ENCODE data around the gene KIRREL3. TPM values are rescaled to one million over a fixed set of nuclear protein-coding genes. Genes with fewer than 3 reads are reported as not detected.

KIRREL3 gene
- total and polyA plus RNA-seq, 7 experiments from 2014 or later = not detected

DNA sequence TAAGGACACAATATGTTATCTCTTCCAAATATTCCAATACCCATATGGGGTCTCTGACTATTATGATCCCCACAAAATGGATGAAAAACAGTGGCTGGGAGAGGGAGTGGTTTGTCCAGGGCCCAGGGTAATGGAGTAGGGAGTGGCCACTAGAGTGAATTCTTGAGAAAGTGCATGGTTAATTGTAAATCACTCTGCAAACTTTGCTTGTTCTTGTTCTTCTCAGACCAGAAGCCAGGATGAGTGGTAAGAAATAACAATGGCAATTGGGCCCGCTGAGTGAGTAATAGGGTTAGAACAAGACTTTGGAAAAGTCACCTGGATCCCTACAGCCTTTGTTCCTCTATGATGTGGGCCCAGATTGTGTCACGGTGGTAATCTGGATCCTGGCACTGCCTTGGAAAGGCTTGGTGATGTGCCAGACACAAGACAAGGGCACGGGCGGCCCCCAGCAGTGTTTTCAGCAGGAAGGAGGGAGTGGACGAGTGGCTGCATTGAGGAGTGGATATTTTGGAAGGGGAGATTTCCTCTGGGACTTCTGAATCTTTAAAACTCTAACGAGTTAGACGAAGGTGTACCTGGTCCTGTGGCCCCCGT lies 18.2 kb upstream of the KIRREL3 start:
- no peak overlapping the region for H3K27ac Mint-ChIP-seq

DNA sequence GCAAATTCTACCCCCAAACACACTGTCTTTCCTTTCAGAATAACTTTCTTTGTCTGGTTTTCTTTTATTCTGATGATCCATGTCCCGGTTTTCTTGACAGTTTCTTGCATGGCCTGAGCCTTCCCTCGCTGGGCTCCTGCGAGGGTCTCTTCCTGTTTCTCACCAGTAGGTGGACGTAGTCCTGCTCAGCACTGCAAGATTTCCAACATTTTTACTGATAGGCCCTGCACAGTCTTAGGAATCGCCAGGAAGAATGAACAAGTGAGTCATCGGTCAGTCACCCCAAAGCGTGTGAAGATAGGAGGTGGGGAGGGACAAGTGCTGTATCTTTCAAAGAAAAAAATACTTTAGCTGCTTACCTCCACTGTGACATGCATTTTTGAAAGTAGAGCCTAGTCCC lies 16.9 kb upstream of the KIRREL3 start:
- POLR2A ChIA-PET = no interaction called here
- Mint-ChIP-seq H3K4me1 (no peaks in the 10 kb centered on the region), H3K27me3 (peaks cover 0 to 37% (median 22%) of the 10 kb centered on the region in 5 donors), H3K4me3 (no peak overlapping the region), H3K9me3 (peaks cover 0 to 6% (median 0%) of the 10 kb centered on the region in 11 donors), H3K27ac (no peak overlapping the region), H3K36me3 (no peaks in the 10 kb centered on the region)
- H3K27ac ChIP-seq (ENCODE audit: low read depth, low read length) = no peak overlapping the region
- no peak overlapping the region for H3K4me3 ChIP-seq (ENCODE audit: low read length)
- H3K9me3 ChIP-seq (ENCODE audit: control insufficient read depth in 2 of 3, low read length in 3 of 3) = no peaks in the 10 kb centered on the region
- no peaks in the 10 kb centered on the region for H3K4me1 ChIP-seq (ENCODE audit: control insufficient read depth in 2 of 2, insufficient read depth in 2 of 2, low read length in 2 of 2)
- intact Hi-C loops (cut with micrococcal nuclease) = no loop called here
- CTCF ChIA-PET = no interaction called here
- DNase-seq = no peak
- H3K36me3 ChIP-seq (ENCODE audit: control insufficient read depth in 2 of 3, insufficient read depth in 3 of 3, low read length in 3 of 3) = no peaks in the 10 kb centered on the region
- ATAC-seq = no peak
- no peaks in the 10 kb centered on the region for H3K27me3 ChIP-seq (ENCODE audit: control insufficient read depth in 2 of 2, insufficient read depth in 2 of 2, low read length in 2 of 2)

More for the DNA sequence above, 18.2 kb upstream of the KIRREL3 start:
- H3K9me3 ChIP-seq (ENCODE audit: control insufficient read depth in 2 of 3, low read length in 3 of 3) = no peaks in the 10 kb centered on the region
- H3K36me3 ChIP-seq (ENCODE audit: control insufficient read depth in 2 of 3, insufficient read depth in 3 of 3, low read length in 3 of 3) = no peaks in the 10 kb centered on the region
- ChIA-PET CTCF (no interaction called here), POLR2A (no interaction called here)
- ATAC-seq = no peak
- no peak overlapping the region for H3K4me3 Mint-ChIP-seq
- no peak for DNase-seq
- no peaks in the 10 kb centered on the region for H3K4me1 ChIP-seq (ENCODE audit: control insufficient read depth in 2 of 2, insufficient read depth in 2 of 2, low read length in 2 of 2)
- no peak overlapping the region for H3K27ac ChIP-seq (ENCODE audit: low read depth, low read length)
- no peaks in the 10 kb centered on the region for H3K4me1 Mint-ChIP-seq
- H3K9me3 Mint-ChIP-seq = peaks cover 0 to 3% (median 0%) of the 10 kb centered on the region in 11 donors
- H3K27me3 ChIP-seq (ENCODE audit: control insufficient read depth in 2 of 2, insufficient read depth in 2 of 2, low read length in 2 of 2) = no peaks in the 10 kb centered on the region
- intact Hi-C loops (cut with micrococcal nuclease) = no loop called here
- H3K27me3 Mint-ChIP-seq = peaks cover 0 to 32% (median 15%) of the 10 kb centered on the region in 5 donors
- no peaks in the 10 kb centered on the region for H3K36me3 Mint-ChIP-seq
- H3K4me3 ChIP-seq (ENCODE audit: low read length) = no peak overlapping the region

DNA sequence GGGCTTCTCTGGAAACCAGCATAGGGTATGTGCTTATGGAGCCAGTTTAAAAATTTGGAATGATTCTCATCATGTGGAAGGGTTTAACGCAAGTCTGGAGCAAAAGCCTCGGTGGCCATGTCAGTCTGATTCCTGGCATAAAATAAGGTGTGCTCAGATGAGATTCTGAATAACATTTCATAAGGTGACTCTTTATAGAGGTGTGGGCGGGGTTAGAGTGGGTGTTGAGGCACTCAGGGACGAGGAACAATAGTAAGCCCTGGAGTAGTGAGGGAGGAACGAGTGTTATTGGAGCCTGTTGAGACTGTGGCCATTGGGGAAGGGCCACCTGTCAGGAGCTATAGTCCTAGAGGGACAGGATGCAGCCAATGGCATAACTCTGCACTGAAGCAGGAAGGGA lies 13.0 kb upstream of the KIRREL3 start:
- CTCF ChIA-PET = no interaction called here
- Histone ChIP-seq H3K4me1 (ENCODE audit: control insufficient read depth in 2 of 2, insufficient read depth in 2 of 2, low read length in 2 of 2) (no peaks in the 10 kb centered on the region), H3K4me3 (ENCODE audit: low read length) (no peak overlapping the region), H3K27ac (ENCODE audit: low read depth, low read length) (no peak overlapping the region), H3K36me3 (ENCODE audit: control insufficient read depth in 2 of 3, insufficient read depth in 3 of 3, low read length in 3 of 3) (no peaks in the 10 kb centered on the region), H3K27me3 (ENCODE audit: control insufficient read depth in 2 of 2, insufficient read depth in 2 of 2, low read length in 2 of 2) (no peaks in the 10 kb centered on the region), H3K9me3 (ENCODE audit: control insufficient read depth in 2 of 3, low read length in 3 of 3) (no peaks in the 10 kb centered on the region)
- intact Hi-C loops (cut with micrococcal nuclease) = no loop called here
- Mint-ChIP-seq H3K36me3 (no peaks in the 10 kb centered on the region), H3K4me3 (no peak overlapping the region), H3K4me1 (no peaks in the 10 kb centered on the region), H3K27ac (no peak overlapping the region), H3K27me3 (peaks cover 2 to 45% (median 30%) of the 10 kb centered on the region in 5 donors), H3K9me3 (peaks cover 0 to 3% (median 0%) of the 10 kb centered on the region in 11 donors)
- no peak for ATAC-seq
- POLR2A ChIA-PET = no interaction called here
- DNase-seq = no peak

DNA sequence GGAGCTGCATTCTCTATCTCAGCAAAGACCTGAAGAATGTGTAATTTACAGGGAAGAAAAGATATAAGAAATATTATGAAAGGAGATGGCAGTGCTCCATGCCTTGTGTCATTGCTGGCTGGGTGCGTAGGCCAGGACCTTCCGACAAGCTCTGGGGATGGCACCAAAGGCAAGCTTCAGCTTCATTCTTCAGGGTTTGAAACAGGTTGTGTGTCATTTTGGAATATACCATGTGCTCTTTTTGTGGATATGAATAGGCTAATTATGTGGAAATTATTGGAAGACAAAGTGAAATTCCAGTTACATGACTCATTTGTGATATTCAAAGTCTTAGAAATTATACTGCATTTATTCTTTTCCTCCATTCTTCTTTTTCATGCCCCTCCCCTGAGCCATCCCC lies 5.7 kb upstream of the KIRREL3 start:
- Mint-ChIP-seq H3K27ac (no peak overlapping the region), H3K4me1 (peaks cover 0 to 4% (median 0%) of the 10 kb centered on the region in 7 donors), H3K36me3 (no peaks in the 10 kb centered on the region), H3K27me3 (peaks cover 25 to 83% (median 46%) of the 10 kb centered on the region in 5 donors), H3K4me3 (no peak overlapping the region), H3K9me3 (peaks cover 0 to 3% (median 0%) of the 10 kb centered on the region in 11 donors)
- CTCF ChIA-PET = no interaction called here
- H3K4me1 ChIP-seq (ENCODE audit: control insufficient read depth in 2 of 2, insufficient read depth in 2 of 2, low read length in 2 of 2) = no peaks in the 10 kb centered on the region
- peaks cover 0 to 7% of the 10 kb centered on the region in 2 donors for H3K27me3 ChIP-seq (ENCODE audit: control insufficient read depth in 2 of 2, insufficient read depth in 2 of 2, low read length in 2 of 2)
- H3K36me3 ChIP-seq (ENCODE audit: control insufficient read depth in 2 of 3, insufficient read depth in 3 of 3, low read length in 3 of 3) = no peaks in the 10 kb centered on the region
- H3K4me3 ChIP-seq (ENCODE audit: low read length) = no peak overlapping the region
- ATAC-seq (no peak), DNase-seq (no peak)
- intact Hi-C loops (cut with micrococcal nuclease) = no loop called here
- no peak overlapping the region for H3K27ac ChIP-seq (ENCODE audit: low read depth, low read length)
- POLR2A ChIA-PET = no interaction called here
- H3K9me3 ChIP-seq (ENCODE audit: control insufficient read depth in 2 of 3, low read length in 3 of 3) = no peaks in the 10 kb centered on the region

DNA sequence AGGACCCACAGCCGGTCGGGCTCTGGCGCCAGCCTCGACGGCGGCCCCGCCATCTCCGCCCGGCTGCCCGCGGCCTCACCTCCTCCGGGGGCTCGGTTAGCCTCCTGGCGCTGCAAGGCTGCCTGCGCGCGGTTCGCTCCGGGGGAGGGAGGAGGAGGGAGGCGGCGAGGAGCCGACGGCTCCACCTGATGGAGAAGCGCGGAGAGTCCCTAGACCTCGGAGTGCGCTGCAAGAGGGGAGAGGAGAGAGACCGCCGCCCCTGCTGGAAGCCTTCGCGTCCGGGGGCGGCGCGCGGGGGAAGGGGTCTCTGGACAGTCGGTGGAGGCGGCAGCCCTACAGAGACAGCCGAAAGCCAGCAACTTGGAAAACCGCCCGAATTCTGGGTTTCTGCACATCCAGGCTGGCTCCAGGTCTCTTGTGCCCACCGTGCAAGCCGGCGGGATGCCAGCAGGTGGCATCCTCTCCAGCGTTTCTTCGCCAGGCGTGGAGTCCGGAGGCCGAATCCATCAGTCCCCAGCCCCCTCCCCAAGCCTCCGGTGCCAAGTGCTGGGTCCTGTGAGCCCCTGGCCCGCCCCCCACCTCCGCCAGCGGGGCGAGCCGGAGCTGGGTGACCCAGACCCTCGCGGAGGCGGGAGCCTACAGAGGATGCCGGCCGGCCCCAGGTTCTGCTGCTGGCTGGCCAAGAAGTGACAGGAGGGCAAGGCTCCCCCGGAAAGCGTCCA lies 2.9 kb upstream of the KIRREL3 start:
- Mint-ChIP-seq H3K4me3 (no peak overlapping the region), H3K27ac (no peak overlapping the region), H3K27me3 (peaks cover 25 to 61% (median 33%) of the 10 kb centered on the region in 5 donors), H3K4me1 (peaks cover 0 to 4% (median 0%) of the 10 kb centered on the region in 7 donors), H3K36me3 (no peaks in the 10 kb centered on the region), H3K9me3 (peaks cover 0 to 3% (median 0%) of the 10 kb centered on the region in 11 donors)
- intact Hi-C loops (cut with micrococcal nuclease) = no loop called here
- Histone ChIP-seq H3K9me3 (ENCODE audit: control insufficient read depth in 2 of 3, low read length in 3 of 3) (no peaks in the 10 kb centered on the region), H3K27me3 (ENCODE audit: control insufficient read depth in 2 of 2, insufficient read depth in 2 of 2, low read length in 2 of 2) (peaks cover 0 to 7% of the 10 kb centered on the region in 2 donors), H3K4me1 (ENCODE audit: control insufficient read depth in 2 of 2, insufficient read depth in 2 of 2, low read length in 2 of 2) (no peaks in the 10 kb centered on the region), H3K27ac (ENCODE audit: low read depth, low read length) (no peak overlapping the region), H3K36me3 (ENCODE audit: control insufficient read depth in 2 of 3, insufficient read depth in 3 of 3, low read length in 3 of 3) (no peaks in the 10 kb centered on the region), H3K4me3 (ENCODE audit: low read length) (no peak overlapping the region)
- ChIA-PET POLR2A (no interaction called here), CTCF (no interaction called here)
- ATAC-seq = no peak
- no peak for DNase-seq

DNA sequence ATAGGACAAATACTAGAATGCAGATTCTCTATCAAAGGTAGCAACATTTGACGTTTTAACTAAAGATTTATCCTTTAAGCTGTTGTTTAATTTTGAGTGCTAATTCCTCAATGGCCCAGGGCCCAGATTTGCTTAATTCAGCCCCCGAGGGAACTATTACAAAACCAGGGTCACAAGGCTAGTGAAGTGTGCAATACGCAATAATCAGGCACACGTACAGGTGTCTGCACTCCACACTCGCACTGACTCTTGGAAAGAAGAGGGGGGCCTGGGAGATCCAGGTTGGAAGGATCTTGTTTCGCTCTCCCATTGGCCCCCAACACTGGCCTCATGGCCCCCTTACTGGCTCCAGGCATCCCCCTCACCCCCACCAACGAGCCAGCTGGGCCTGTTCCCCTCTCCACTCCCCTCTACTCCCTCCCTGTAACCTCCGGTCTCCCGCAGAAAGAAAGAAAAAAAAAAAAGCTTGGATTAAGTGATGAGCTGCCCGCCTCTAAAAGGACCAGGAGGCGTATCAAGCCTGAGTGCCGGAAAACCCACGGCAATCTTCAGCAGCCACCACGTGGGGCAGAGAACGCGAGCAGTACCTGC lies 2.2 kb upstream of the KIRREL3 start:
- no peaks in the 10 kb centered on the region for H3K9me3 ChIP-seq (ENCODE audit: control insufficient read depth in 2 of 3, low read length in 3 of 3)
- DNase-seq = no peak
- intact Hi-C loops (cut with micrococcal nuclease) = no loop called here
- no peak overlapping the region for H3K4me3 ChIP-seq (ENCODE audit: low read length)
- ChIA-PET CTCF (no interaction called here), POLR2A (no interaction called here)
- H3K27ac ChIP-seq (ENCODE audit: low read depth, low read length) = no peak overlapping the region
- ATAC-seq = no peak
- peaks cover 0 to 4% (median 0%) of the 10 kb centered on the region in 7 donors for H3K4me1 Mint-ChIP-seq
- H3K27ac Mint-ChIP-seq = no peak overlapping the region
- peaks cover 25 to 54% (median 32%) of the 10 kb centered on the region in 5 donors for H3K27me3 Mint-ChIP-seq
- H3K36me3 Mint-ChIP-seq = no peaks in the 10 kb centered on the region
- H3K4me1 ChIP-seq (ENCODE audit: control insufficient read depth in 2 of 2, insufficient read depth in 2 of 2, low read length in 2 of 2) = no peaks in the 10 kb centered on the region
- no peak overlapping the region for H3K4me3 Mint-ChIP-seq
- peaks cover 0 to 11% of the 10 kb centered on the region in 2 donors for H3K27me3 ChIP-seq (ENCODE audit: control insufficient read depth in 2 of 2, insufficient read depth in 2 of 2, low read length in 2 of 2)
- H3K9me3 Mint-ChIP-seq = peaks cover 0 to 3% (median 0%) of the 10 kb centered on the region in 11 donors
- no peaks in the 10 kb centered on the region for H3K36me3 ChIP-seq (ENCODE audit: control insufficient read depth in 2 of 3, insufficient read depth in 3 of 3, low read length in 3 of 3)
